GM21619 (cell line): ENCODE results near the gene C6orf141.
A peak's percentile ranks its signal among the peaks of the same experiment; 100 is the strongest.

Source experiments
- ATAC-seq: cut with Tn5 transposase; IDR thresholded peaks from one replicate; pipeline ENCODE4 v1.9.1; 2021; ENCODE audit not compliant: unreplicated experiment

The C6orf141 gene

DNA sequence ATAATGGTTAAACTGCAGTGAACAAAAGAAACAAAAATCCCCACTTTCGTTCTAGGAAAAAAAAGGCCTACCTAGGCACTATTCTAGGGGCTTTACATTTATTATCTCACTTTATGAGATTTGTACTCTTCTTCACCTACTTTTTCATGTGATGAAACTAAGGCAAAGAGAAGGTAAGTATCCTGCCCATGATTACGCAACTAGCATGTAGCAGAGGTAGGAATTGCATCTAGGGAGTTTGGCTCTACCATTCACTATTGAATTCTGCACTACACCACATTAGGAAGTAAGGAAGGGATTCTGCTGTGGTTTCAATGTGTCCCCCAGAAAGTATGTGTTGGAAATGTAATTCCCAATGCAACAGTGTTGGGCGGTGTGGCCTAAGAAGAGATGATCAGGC, 11.4 kb upstream of the C6orf141 start:
- no peak for ATAC-seq

DNA sequence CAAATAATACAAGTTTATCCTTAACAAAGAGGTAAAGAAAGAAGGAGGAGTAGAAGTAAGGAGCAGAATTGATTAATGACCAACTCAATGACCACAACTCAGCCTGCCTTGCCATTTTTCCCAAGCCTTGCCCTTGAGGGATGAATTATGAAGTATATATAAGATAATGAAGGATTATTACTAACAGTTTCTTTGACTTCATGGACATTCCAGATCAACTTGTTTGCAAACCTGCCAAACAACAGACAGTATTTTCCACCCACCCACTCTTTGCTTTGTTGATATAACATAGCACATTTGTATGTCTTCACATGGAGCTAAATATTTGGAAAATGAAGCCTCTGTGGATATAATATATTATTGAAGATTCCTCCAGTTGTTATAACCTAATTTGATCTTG, 9.9 kb upstream of the C6orf141 start:
- ATAC-seq, result no peak

DNA sequence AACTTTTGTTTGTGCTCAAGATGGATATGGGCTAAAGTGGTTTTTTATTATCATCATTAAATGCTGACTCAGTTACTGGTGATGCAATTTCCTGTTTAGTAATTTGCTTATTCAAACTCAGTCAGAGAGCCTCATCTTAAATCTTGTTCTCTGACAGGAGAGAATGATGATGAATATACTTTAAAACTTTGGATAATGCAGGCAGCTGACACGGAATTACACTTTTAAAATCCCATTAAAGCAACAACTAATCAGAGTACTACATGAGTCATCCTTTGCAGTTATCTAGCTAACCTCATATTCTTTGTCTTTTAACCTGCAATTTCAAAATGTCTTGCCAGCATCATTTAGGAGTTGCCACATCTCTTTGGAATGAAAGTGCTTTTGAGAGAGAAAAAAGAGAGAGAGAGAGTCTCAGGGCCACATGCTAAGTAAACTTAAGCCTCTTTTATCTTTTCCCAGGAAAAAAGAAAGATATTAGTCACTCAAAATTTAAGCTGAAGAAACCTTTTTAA, 9.2 kb upstream of the C6orf141 start:
- no peak for ATAC-seq

DNA sequence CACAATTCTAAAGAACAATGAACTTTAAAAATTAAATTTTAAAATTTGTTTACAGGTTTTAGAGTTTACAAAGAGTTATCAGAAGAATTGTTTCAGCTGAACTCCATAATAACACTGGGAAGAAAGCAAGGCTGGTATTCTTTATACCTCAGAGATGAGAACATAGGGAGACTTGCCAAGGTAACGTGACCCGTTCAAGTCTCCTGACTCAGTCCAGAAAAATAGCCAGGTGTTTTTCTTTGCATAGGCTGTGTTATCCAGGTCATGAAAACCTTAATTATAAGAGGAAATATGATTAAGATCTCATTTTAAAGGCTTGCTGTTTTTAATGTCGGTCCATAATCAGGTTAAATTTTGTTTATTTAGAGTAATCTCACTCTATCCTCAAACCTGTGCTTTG, 8.5 kb upstream of the C6orf141 start:
- ATAC-seq, result no peak

DNA sequence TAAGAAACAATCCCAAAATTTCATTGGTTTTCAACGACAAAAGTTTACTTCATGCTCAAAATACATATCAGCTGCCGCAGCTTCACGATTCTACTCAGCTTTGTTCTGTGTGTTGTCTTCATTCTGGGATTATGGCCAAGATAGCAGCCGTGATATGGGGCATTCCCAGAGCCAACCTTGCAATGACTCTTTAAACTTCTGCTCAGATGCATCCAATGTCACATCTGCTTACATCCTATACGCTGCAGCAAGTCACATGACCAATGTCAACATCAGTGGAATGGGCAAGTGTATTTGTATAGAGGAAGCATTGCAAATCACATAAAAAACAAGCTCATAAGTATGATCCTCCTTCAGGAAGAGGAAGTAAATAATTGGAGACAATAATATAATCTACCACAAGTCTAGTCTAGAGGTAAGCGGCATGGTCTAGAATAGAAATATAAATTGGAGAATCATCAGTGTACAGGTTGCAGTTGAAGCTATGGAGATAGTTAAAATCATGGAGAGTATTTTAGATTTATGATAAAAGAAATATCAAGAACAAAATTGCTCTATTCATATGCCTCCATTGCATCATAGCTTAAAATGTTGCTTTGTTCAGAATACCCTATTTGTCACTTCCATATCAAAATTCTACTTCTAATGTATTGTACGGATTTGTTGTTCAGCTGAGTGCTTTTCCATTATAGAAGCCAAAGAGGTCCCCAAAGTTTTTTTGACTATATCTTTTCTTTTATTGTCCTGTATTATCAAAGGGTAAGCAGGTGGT, 7.2 kb upstream of the C6orf141 start:
- no peak for ATAC-seq

DNA sequence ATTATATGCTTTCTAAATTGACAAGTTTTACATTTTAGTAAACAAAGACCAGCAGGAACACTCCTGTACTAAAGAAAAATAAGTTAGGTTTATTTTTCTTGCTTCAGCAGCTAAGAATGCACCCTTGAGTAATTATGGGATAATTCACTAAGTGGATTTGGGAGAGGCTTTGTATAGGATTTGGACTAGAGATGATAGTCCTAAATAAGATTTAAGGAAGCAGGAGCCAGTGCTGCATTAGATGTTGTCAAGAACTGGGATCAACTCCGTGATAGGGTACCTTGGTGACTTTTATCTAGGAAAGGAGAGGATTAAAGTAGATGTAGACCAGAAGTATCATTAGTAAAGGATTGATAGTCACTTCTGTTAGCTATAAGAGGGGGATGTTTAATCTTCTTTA, 4.1 kb upstream of the C6orf141 start:
- ATAC-seq, result no peak

DNA sequence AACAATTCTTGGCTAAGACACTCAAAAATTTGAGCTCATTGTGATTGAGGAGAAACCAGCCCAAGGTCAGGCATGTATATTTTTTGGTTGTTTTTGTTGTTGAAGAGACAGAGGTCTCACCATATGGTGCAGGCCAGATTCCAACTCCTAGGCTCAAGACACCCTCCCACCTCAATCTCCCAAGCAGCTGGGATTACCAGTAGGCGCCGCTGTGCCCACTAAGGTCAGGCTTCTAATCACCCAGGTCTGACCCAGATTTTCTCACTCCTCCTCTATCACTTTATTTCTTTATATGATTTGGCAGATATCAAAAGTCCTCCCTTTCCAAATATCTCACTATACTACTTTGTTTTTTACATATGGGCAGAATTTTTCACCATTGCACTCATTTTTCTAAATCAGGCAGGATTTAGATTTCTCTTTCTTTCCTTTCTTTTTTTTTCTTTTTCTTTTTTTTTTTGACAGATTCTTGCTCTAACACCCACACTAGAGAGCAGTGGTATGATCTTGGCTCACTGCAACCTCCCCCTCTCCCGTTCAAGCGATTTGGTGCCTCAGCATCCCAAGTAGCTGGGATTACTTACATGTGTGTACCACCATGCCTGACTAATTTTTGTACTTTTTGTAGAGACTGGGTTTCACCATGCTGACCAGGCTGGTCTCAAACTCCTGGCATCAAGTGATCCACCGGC, 1.7 kb upstream of the C6orf141 start:
- ATAC-seq, result no peak

DNA sequence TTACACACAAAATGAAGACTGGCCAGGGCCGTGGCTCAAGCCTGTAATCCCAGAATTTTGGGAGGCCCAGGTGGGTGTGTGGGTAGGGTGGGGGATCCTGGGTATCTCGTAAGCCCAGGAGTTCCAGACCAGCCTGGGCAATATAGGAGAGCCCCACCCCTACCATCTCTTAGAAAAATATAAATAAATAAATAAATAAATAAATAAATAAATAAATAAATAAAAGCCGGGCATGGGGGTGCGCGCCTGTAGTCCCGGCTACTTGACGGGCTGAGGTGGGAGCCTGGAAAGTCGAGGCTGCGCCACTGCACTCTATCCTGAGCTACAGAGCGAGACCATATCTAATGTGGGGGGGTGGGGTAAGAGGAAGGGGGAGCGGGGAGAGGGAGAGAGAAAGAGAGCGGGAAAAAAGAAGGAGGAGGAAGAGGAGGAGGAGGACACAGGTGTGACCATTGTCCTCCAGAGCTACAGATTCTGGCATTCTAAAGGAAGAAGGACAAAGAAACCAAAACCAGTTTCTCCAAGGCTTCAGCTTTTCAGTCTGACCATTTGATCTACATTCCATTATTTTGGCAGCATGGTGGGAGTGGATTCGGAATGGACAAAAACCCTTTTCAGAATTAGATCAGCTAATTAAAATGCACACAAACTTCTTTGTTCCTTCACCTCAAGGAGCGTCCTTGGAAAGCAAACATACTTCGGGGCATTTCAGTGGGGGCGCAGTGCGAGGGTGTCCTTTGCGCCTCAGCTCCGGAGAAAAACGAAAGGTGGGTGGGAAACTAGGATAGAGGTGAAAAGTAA, 577 bp upstream of the C6orf141 start:
- no peak for ATAC-seq

DNA sequence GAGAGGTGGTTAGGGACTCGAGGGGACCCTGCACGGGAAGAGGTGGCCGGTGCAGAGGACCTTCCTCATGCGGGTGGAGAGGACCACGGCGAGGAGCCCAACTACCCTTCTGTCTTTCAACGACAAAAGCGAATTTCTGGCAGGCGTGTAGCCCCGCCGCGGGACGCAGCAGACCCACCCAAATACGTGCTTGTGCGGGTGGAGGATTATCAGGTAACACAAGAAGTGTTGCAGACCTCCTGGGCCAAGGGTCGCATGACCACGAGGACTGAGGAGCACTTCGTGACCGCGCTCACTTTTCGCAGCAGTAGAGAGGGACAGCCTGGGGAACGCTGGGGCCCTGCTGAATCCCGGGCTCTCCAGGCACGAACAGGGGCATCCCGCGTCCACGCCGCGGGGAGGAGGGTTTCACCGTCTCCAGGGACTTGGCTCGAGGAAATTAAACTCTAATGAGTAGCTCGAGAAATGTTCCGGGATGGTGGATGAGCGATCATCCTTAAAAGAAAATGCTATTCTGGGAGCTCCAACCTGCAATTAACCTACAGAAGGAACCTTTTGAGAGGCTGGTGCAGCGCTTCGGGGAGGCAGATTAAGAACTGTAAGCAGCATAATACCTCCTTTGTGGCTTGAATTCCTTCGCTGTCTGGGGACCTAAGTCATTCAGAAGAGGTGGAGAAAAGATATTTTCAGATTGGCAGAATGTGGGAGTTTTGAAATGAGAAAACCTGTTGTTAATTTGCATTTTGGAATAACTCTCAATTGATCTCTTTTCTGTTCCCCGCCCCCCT, 804 bp downstream of the C6orf141 start:
- ATAC-seq, result peak; percentile 41

DNA sequence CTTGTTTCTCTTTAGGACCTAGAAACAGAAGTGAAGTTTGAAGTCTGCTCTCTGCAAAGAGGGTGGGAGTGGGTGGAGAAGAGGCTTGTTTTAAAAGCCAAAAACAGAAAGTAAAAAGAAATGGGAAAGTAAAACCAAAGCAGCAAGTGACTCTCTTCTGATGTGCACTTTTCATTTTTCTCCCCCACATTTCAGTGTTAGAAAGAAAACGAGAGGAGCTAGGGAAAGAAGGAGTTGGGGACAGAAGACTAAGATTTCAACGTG, 1.3 kb downstream of the C6orf141 start:
- ATAC-seq, result peak; percentile 36

DNA sequence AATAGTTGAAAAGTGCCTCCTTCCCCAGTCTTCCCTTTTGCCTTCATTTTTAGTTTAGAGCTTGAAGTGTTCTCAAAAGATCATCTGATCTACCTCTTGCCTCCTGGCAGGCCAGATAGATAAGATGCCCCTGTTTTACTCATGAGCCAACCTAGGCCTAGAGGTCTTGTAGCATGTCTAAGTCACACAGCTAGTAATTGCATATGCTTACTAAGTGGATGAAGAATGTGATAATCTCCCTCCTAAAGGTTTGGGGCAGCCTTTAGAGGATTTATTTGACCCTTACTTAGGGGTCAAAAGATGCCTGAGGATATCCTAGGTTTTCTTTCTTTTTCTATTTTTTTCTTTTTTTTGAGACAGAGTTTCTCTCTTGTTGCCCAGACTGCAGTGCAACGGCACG, 2.1 kb downstream of the C6orf141 start:
- no peak for ATAC-seq

DNA sequence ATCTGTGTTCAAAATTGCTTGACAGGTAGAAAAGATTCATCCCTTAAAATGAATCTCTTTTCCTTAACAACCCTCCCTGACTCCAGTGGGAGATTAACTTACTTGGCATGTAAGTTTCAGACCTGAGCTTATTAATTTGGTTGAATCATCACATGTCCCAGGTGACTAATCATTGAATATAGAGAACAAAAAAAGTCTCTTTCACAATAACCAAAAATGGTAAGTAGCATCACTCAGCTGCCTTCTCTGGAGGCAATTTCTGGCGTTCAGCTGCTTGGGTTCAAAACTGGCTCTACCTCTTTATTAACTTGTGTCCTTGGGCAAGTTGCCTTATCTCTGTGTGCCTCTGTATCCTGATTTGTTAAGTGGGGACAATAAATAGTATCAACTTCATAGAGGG, 2.9 kb downstream of the C6orf141 start:
- no peak for ATAC-seq

DNA sequence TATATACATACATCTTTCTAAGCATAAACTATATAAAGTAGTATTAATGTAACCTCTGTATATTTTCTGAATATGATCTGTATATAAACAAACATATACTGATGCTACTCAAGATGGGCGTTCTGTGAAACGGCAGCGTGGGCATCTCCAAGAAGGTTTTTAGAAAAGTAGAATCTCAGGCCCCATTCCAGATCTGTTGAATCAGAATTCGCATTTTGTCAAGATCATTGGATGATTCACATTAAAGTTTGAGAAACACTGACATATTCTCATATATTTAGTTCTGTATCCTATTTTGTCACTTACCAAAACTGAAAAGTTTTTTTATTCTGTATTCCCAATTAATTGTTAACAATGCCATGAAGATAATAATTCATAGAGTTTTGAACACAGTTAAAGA, 5.5 kb downstream of the C6orf141 start:
- no peak for ATAC-seq

DNA sequence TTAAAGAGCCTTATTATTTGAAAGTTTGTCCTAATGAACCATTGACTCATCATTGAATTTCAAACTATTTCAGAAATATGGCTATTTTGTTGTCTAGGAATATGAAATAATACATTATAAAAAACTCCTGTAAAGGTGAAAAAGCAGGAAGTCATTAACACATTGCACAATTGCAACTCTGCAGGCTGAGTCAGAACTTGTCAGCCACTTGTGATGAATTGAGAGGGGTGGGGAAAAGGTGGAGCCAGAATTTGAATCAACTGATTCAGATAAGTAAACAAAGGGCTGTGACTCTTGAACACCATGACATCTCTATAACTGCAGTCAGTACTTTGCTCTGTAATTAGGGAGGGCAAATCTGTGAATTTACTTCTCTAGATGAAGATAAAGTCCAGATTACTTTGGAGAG, 6.0 kb downstream of the C6orf141 start:
- ATAC-seq, result no peak

DNA sequence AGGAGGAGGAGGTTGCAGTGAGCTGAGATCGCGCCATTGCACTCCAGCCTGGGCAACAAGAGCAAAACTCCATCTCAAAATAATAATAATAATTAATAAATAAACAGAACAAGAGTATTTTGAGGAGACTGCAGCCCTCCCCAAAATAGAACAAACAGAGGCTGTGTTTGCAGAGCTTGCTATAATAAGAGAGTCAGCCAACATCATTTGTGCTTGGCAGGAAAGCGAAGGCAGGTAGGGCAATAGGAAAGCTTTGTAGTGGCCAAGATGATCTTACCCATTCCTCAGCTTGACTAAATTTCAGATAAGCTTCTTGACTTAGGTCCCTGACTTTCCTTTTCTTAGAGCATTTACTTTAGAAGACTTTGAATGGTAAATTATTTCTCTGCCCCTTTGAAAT, 6.7 kb downstream of the C6orf141 start:
- no peak for ATAC-seq

DNA sequence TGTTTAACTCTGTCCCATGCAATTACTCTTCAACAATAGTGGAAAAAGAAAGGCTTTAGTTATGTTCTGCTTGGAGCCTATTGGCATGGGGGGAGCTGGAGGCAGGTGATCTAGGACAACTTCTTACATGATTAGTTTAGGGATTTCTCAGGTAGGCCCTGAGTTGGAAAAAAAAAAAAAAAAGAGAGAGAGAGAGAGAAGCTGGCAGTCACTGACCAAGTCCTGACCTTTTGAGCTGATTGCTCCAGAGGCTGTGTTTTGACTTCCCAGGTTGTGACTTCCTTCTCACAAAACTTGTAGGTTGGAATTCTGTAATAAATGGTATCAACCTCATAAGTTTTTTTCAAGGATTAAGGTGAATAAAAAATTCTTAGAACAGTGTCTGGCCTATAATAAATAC, 7.8 kb downstream of the C6orf141 start:
- no peak for ATAC-seq

DNA sequence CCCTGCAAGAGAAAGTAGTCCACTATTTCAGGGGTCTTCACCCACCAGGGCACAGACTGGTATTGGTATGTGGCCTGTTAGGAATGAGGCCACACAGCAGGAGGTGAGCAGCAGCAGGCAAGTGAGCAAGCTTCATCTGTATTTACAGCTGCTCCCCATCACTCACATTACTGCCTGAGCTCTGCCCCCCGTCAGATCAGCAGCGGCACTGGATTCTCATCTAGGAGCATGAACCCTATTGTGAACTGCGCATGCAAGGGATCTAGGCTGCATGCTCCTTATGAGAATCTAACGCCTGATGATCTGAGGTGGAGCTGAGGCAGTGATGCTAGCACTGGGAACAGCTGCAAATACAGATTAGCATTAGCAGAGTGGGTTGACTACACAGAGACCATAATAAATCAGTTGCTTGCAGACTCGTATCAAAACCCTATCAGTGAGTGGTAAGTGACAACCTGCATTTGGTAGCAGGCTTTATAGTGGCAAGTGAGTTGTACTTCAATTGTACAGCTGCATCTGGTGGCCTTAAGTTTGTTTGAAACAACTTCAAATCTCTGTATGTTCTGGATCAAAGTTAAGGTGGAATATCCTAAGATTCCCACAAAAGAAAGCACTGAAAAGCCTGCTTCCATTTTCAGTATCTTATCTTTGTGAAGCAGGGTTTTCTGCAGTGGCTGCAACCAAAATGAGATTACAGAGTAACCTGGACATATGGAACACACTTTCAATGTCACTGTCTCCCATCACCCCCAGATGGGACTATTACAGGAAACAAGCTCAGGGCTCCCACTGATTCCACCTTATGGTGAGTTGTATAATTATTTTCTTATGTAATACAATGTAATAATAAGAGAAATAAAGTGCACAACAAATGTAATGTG, 12.8 kb downstream of the C6orf141 start:
- no peak for ATAC-seq

DNA sequence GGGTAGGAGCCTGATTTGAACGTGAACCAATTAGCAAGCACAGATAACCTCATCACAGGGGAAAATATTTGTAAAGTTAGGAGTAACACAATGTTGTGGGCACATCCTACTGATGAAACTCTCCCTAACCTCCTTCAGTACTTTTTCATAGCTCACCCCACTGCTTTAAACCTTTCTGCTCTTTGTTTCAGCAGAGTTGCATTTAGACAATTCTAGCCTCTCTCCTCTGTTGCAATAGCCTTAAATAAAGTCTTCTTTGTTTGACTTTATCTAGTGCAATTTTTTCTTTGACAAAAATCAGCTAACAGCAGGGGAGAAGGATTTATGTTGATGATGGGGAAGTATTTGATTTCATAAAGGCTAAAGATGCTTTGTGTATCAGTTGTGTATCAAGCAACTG, 14.1 kb downstream of the C6orf141 start:
- ATAC-seq, result no peak

DNA sequence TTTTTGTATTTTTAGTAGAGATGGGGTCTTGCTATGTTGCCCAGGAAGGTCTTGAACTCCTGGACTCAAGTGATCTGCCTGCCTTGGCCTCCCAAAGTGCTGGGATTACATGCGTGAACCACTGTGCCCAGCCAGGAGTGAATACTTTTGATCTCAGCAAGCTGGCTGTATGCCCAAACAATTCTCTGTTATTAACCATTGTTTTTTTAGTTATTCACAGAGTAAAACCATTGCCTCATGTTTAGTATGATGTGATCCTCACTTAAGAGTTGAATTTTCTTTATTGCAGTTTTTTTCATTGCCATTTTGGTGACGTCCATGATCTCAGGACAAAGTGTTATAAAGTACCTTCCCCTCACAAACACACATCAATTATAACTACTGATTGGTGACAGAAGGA, 14.8 kb downstream of the C6orf141 start:
- no peak for ATAC-seq

DNA sequence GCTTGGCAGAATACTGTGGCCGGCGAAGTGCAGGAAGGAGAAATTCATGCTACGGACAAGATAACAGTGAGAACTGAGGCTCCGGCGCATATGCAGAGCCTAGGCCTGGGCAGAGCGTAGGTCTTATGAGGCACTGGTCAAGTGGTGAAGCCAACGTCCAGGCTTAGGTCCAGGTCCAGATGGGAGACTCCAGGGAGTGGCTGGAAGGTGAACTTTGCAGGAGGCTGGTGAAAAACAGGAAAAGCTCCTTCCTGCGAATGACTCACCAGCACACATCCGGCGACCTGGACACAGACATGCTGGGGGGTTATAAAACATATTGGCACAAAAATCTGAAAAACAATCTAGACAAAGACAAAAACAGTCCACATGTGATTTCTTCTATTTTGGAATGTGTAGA, 15.4 kb downstream of the C6orf141 start:
- no peak for ATAC-seq
